ENCODE measurements around the gene ZNRF2. TPM values are rescaled to one million over a fixed set of nuclear protein-coding genes. Genes with fewer than 3 reads are reported as not detected.

ZNRF2 gene
- total and polyA plus RNA-seq, 2 donors (not counting 1 experiment from before 2014, with no cell fraction given) = 2.6 to 7.9 TPM

GRCh38 chr7:30304177-30304884 is 19.9 kb downstream of the ZNRF2 start:
- no peak overlapping the region for H3K4me2 ChIP-seq (ENCODE audit: extremely low read depth, insufficient read depth, low read length)
- no peaks in the 10 kb centered on the region for H3K36me3 ChIP-seq (ENCODE audit: control insufficient read depth, insufficient read depth, low read length)
- H3K9me3 ChIP-seq (ENCODE audit: control insufficient read depth, insufficient read depth, low read depth, low read length) = no peaks in the 10 kb centered on the region
- no peak overlapping the region for H3K9ac ChIP-seq (ENCODE audit: insufficient read depth, low read length)
- H3K27ac ChIP-seq (ENCODE audit: insufficient read depth, low read length) = no peak overlapping the region
- TF ChIP-seq EZH2 (IDR thresholded peaks at IDR 0.05; ENCODE audit: low read length, missing control alignments) (no peak), CTCF (conservative IDR thresholded peaks at IDR 0.05 in 1 of 2, IDR thresholded peaks at IDR 0.05 in 1 of 2; ENCODE audit: low read depth in 1 of 2, low read length in 2 of 2) (no peak)
- no peak overlapping the region for H3K4me3 ChIP-seq (replicated peaks in 1 of 4; ENCODE audit: control extremely low read depth in 1 of 4, insufficient read depth in 1 of 4, low read depth in 3 of 4, low read length in 4 of 4)
- H3K4me1 ChIP-seq (ENCODE audit: control insufficient read depth, extremely low read depth, insufficient read depth, low read length) = no peaks in the 10 kb centered on the region
- no peaks in the 10 kb centered on the region for H3K79me2 ChIP-seq (ENCODE audit: control insufficient read depth, insufficient read depth, low read length)
- DNase-seq (ENCODE audit: low read depth in 2 of 2) = no peak
- H4K20me1 ChIP-seq (ENCODE audit: control insufficient read depth, extremely low read depth, insufficient read depth, low read length) = no peaks in the 10 kb centered on the region
- no peak overlapping the region for H2AFZ ChIP-seq (ENCODE audit: low read length)
- no peaks in the 10 kb centered on the region for H3K27me3 ChIP-seq (ENCODE audit: control insufficient read depth, insufficient read depth, low read length)

- no peak for DNase-seq (ENCODE audit: low read depth in 2 of 2)
- Histone ChIP-seq H3K27me3 (ENCODE audit: control insufficient read depth, insufficient read depth, low read length) (no peaks in the 10 kb centered on the region), H3K27ac (ENCODE audit: insufficient read depth, low read length) (no peak overlapping the region), H4K20me1 (ENCODE audit: control insufficient read depth, extremely low read depth, insufficient read depth, low read length) (no peaks in the 10 kb centered on the region), H3K9ac (ENCODE audit: insufficient read depth, low read length) (no peak overlapping the region), H3K9me3 (ENCODE audit: control insufficient read depth, insufficient read depth, low read depth, low read length) (no peaks in the 10 kb centered on the region), H3K4me2 (ENCODE audit: extremely low read depth, insufficient read depth, low read length) (no peak overlapping the region), H3K79me2 (ENCODE audit: control insufficient read depth, insufficient read depth, low read length) (no peaks in the 10 kb centered on the region), H2AFZ (ENCODE audit: low read length) (no peak overlapping the region), H3K4me1 (ENCODE audit: control insufficient read depth, extremely low read depth, insufficient read depth, low read length) (no peaks in the 10 kb centered on the region), H3K4me3 (replicated peaks in 1 of 4; ENCODE audit: control extremely low read depth in 1 of 4, insufficient read depth in 1 of 4, low read depth in 3 of 4, low read length in 4 of 4) (no peak overlapping the region), H3K36me3 (ENCODE audit: control insufficient read depth, insufficient read depth, low read length) (no peaks in the 10 kb centered on the region)
- TF ChIP-seq EZH2 (IDR thresholded peaks at IDR 0.05; ENCODE audit: low read length, missing control alignments) (no peak), CTCF (conservative IDR thresholded peaks at IDR 0.05 in 1 of 2, IDR thresholded peaks at IDR 0.05 in 1 of 2; ENCODE audit: low read depth in 1 of 2, low read length in 2 of 2) (no peak)
These were observed 22.6 kb downstream of the ZNRF2 start for GRCh38 chr7:30306976-30307375.

- Histone ChIP-seq H4K20me1 (ENCODE audit: control insufficient read depth, extremely low read depth, insufficient read depth, low read length) (no peaks in the 10 kb centered on the region), H3K79me2 (ENCODE audit: control insufficient read depth, insufficient read depth, low read length) (no peaks in the 10 kb centered on the region), H3K9ac (ENCODE audit: insufficient read depth, low read length) (no peak overlapping the region), H2AFZ (ENCODE audit: low read length) (no peak overlapping the region), H3K4me3 (replicated peaks in 1 of 4; ENCODE audit: control extremely low read depth in 1 of 4, insufficient read depth in 1 of 4, low read depth in 3 of 4, low read length in 4 of 4) (no peak overlapping the region), H3K27me3 (ENCODE audit: control insufficient read depth, insufficient read depth, low read length) (no peaks in the 10 kb centered on the region), H3K9me3 (ENCODE audit: control insufficient read depth, insufficient read depth, low read depth, low read length) (no peaks in the 10 kb centered on the region), H3K36me3 (ENCODE audit: control insufficient read depth, insufficient read depth, low read length) (no peaks in the 10 kb centered on the region), H3K27ac (ENCODE audit: insufficient read depth, low read length) (no peak overlapping the region), H3K4me2 (ENCODE audit: extremely low read depth, insufficient read depth, low read length) (no peak overlapping the region), H3K4me1 (ENCODE audit: control insufficient read depth, extremely low read depth, insufficient read depth, low read length) (no peaks in the 10 kb centered on the region)
- no peak for DNase-seq (ENCODE audit: low read depth in 2 of 2)
- TF ChIP-seq CTCF (conservative IDR thresholded peaks at IDR 0.05 in 1 of 2, IDR thresholded peaks at IDR 0.05 in 1 of 2; ENCODE audit: low read depth in 1 of 2, low read length in 2 of 2) (no peak), EZH2 (IDR thresholded peaks at IDR 0.05; ENCODE audit: low read length, missing control alignments) (no peak)
These were observed 24.0 kb downstream of the ZNRF2 start for GRCh38 chr7:30308389-30308788.

Measured in fibroblast of lung (primary cell).